GM23338 (cell line): ENCODE measurements around the gene GALR2. TPM values are rescaled to one million over a fixed set of nuclear protein-coding genes. Genes with fewer than 3 reads are reported as not detected.
A peak's percentile ranks its signal among the peaks of the same experiment; 100 is the strongest.

ENCODE experiments used
- ATAC-seq: fragments of 200-7000 bp; cut with Tn5 transposase; 3 replicates; pipeline ENCODE4 v1.9.1; 2020
- DNase-seq: peaks from one replicate; pipeline ENCODE4 v3.0.0-alpha.2; 2015; ENCODE audit warnings: low spot score
- H2AFZ ChIP-seq: fragments of 200-600 bp; sonication (generic); 2 replicates; pipeline ENCODE4 v1.8.0; 2016; ENCODE audit warnings: antibody characterized with exemption, mild to moderate bottlenecking, moderate library complexity
- H3F3A ChIP-seq: fragments of 200-600 bp; sonication (generic); replicated peaks from 2 replicates; pipeline ENCODE4 v1.8.0; 2017; ENCODE audit warnings: antibody characterized with exemption, mixed run types, low read depth
- H3K27ac ChIP-seq: fragments of 200-600 bp; sonication (generic); 2 replicates; pipeline ENCODE4 v1.6.1; 2016; ENCODE audit warnings: low read depth
- H3K27me3 ChIP-seq: fragments of 200-600 bp; sonication (generic); 2 replicates; pipeline ENCODE4 v1.8.0; 2016; ENCODE audit warnings: mild to moderate bottlenecking, mixed run types, moderate library complexity; ENCODE audit not compliant: insufficient read depth
- H3K36me3 ChIP-seq: fragments of 200-600 bp; sonication (generic); 2 replicates; pipeline ENCODE4 v1.8.0; 2016; ENCODE audit warnings: mild to moderate bottlenecking; ENCODE audit not compliant: insufficient read depth
- H3K4me1 ChIP-seq: fragments of 200-600 bp; sonication (generic); 2 replicates; pipeline ENCODE4 v1.8.0; 2016; ENCODE audit warnings: mild to moderate bottlenecking, moderate library complexity; ENCODE audit not compliant: insufficient read depth
- H3K4me2 ChIP-seq: fragments of 200-600 bp; sonication (generic); 2 replicates; pipeline ENCODE4 v1.7.1; 2017; ENCODE audit warnings: mixed run types
- H3K4me3 ChIP-seq: fragments of 200-600 bp; sonication (generic); 2 replicates; pipeline ENCODE4 v1.6.1; 2016; ENCODE audit warnings: mixed run types
- H3K79me2 ChIP-seq: fragments of 200-600 bp; sonication (generic); replicated peaks from 2 replicates; pipeline ENCODE4 v1.8.0; 2017; ENCODE audit warnings: mild to moderate bottlenecking; ENCODE audit not compliant: insufficient read depth
- H3K9me2 ChIP-seq: fragments of 200-600 bp; sonication (generic); 2 replicates; pipeline ENCODE4 v1.8.0; 2017; ENCODE audit not compliant: insufficient read depth
- H4K20me1 ChIP-seq: fragments of 200-600 bp; sonication (generic); replicated peaks from 2 replicates; pipeline ENCODE4 v1.8.0; 2017; ENCODE audit warnings: mild to moderate bottlenecking; ENCODE audit not compliant: insufficient read depth
- H3K27ac Mint-ChIP-seq: 2 replicates; pipeline ENCODE4 v1.8.0; 2020; ENCODE audit warnings: inconsistent platforms, mild to moderate bottlenecking, moderate library complexity, mixed read lengths
- H3K27me3 Mint-ChIP-seq: 3 replicates; pipeline ENCODE4 v1.8.0; 2022; ENCODE audit warnings: low read depth, mild to moderate bottlenecking, moderate library complexity, mixed read lengths, inconsistent platforms; ENCODE audit not compliant: insufficient read depth, poor library complexity
- H3K36me3 Mint-ChIP-seq: 3 replicates; pipeline ENCODE4 v1.8.0; 2021; ENCODE audit warnings: low read depth, mild to moderate bottlenecking, inconsistent platforms, moderate library complexity, mixed read lengths
- H3K4me1 Mint-ChIP-seq: 3 replicates; pipeline ENCODE4 v1.8.0; 2020; ENCODE audit warnings: mild to moderate bottlenecking, inconsistent platforms, mixed read lengths
- H3K4me3 Mint-ChIP-seq: 3 replicates; pipeline ENCODE4 v1.8.0; 2021; ENCODE audit warnings: moderate library complexity, mild to moderate bottlenecking, inconsistent platforms, mixed read lengths
- H3K9me3 Mint-ChIP-seq: 3 replicates; pipeline ENCODE4 v1.8.0; 2020; ENCODE audit warnings: moderate library complexity, mild to moderate bottlenecking, inconsistent platforms, mixed read lengths
- STAT1 ChIP-seq: IDR thresholded peaks from one replicate; pipeline ENCODE4 v1.6.1; 2016; ENCODE audit warnings: antibody characterized with exemption; ENCODE audit not compliant: unreplicated experiment
- polyA plus RNA-seq: library from polyadenylated mRNA; unstranded; fragments of >200 nt; fragmentation: Nextera tagmentation; extraction: Ambion mirVana; gene quantifications from 2 replicates; pipeline ENCODE4 v1.2.1, GENCODE V29; 2016
- total RNA-seq: library from RNA; depleted of rRNA; stranded (reverse); fragments of >200 nt; shearing (Covaris generic); gene quantifications from 2 replicates; pipeline ENCODE4 v1.2.3, GENCODE V29; 2014
- TF ChIP-seq, protein P1 (sequence below): fragments of 250-450 bp; sonication (Bioruptor Pico); IDR thresholded peaks from 2 replicates; pipeline ENCODE4 v1.5.0; 2020; ENCODE audit warnings: mild to moderate bottlenecking, moderate library complexity
- TF ChIP-seq, protein P2 (sequence below): IDR thresholded peaks from 2 replicates; pipeline ENCODE4 v1.6.1; 2016; ENCODE audit warnings: antibody characterized with exemption

Gene GALR2
- total and polyA plus RNA-seq, 2 experiments from 2014 or later, result 0.50 to 2.2 TPM

DNA sequence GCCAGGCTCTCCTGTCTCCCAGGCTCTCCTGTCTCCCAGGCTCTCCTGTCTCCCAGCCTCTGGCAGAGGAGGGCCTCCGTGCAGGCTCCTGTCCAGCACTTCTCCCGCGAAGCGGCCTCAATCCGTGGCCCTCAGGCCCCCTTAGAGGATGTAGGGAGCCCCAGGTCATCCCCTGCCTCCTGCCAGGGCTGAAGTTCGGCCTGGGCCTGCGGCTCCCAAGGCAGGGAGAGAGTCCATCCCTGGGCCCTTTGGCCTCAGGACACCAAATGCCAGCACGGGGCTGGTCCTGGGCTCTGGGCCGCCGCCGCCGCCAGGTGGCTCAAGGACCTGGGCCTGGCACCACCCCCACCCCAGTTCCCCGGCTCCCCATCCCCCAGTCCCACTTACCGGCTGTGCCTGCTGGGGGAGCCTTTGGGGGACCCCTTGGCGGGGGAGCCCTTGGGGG is 47.8 kb upstream of the GALR2 start (continued):
- TF ChIP-seq, protein P1, sequence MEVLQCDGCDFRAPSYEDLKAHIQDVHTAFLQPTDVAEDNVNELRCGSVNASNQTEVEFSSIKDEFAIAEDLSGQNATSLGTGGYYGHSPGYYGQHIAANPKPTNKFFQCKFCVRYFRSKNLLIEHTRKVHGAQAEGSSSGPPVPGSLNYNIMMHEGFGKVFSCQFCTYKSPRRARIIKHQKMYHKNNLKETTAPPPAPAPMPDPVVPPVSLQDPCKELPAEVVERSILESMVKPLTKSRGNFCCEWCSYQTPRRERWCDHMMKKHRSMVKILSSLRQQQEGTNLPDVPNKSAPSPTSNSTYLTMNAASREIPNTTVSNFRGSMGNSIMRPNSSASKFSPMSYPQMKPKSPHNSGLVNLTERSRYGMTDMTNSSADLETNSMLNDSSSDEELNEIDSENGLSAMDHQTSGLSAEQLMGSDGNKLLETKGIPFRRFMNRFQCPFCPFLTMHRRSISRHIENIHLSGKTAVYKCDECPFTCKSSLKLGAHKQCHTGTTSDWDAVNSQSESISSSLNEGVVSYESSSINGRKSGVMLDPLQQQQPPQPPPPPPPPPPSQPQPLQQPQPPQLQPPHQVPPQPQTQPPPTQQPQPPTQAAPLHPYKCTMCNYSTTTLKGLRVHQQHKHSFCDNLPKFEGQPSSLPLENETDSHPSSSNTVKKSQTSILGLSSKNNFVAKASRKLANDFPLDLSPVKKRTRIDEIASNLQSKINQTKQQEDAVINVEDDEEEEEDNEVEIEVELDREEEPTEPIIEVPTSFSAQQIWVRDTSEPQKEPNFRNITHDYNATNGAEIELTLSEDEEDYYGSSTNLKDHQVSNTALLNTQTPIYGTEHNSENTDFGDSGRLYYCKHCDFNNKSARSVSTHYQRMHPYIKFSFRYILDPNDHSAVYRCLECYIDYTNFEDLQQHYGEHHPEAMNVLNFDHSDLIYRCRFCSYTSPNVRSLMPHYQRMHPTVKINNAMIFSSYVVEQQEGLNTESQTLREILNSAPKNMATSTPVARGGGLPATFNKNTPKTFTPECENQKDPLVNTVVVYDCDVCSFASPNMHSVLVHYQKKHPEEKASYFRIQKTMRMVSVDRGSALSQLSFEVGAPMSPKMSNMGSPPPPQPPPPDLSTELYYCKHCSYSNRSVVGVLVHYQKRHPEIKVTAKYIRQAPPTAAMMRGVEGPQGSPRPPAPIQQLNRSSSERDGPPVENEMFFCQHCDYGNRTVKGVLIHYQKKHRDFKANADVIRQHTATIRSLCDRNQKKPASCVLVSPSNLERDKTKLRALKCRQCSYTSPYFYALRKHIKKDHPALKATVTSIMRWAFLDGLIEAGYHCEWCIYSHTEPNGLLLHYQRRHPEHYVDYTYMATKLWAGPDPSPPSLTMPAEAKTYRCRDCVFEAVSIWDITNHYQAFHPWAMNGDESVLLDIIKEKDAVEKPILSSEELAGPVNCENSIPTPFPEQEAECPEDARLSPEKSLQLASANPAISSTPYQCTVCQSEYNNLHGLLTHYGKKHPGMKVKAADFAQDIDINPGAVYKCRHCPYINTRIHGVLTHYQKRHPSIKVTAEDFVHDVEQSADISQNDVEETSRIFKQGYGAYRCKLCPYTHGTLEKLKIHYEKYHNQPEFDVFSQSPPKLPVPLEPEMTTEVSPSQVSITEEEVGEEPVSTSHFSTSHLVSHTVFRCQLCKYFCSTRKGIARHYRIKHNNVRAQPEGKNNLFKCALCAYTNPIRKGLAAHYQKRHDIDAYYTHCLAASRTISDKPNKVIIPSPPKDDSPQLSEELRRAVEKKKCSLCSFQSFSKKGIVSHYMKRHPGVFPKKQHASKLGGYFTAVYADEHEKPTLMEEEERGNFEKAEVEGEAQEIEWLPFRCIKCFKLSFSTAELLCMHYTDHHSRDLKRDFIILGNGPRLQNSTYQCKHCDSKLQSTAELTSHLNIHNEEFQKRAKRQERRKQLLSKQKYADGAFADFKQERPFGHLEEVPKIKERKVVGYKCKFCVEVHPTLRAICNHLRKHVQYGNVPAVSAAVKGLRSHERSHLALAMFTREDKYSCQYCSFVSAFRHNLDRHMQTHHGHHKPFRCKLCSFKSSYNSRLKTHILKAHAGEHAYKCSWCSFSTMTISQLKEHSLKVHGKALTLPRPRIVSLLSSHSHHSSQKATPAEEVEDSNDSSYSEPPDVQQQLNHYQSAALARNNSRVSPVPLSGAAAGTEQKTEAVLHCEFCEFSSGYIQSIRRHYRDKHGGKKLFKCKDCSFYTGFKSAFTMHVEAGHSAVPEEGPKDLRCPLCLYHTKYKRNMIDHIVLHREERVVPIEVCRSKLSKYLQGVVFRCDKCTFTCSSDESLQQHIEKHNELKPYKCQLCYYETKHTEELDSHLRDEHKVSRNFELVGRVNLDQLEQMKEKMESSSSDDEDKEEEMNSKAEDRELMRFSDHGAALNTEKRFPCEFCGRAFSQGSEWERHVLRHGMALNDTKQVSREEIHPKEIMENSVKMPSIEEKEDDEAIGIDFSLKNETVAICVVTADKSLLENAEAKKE (CRISPR knock-in tag), result no peak

DNA sequence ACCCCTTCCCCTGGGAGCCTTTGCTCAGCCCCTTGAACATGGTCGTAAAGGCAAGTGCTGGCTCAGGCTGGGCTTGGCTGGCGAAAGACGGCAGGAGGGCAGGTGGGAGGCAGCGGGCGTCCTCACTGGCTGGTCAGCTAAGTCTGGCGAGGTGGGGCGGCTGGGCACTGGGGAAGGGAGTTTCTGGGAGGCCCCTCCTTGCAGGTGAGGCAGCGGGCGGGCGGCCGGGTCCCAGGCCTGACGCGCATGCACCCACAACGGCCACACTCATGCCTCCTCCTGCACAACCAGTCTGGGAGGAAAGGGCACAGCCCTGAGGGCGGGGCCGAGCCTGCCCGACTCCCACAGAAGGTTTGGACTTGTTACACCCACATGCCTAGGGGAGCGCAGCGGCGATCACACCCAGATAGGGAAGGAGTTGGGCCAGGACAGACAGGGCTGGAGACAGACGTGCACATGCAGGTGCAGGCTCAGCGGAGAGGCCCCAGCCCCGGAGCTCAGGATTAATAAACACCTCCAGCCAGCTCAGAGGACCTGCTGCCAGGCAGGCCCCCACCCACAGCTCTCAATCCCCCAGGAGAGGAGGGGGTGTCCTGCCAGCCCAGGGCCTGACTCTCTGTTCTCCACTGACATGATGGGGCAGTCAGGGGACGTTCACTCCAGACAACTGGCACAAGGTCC is 47.3 kb upstream of the GALR2 start, which contains the start of gene EVPL:
Gene EVPL (minus strand): TSS at position 148 of the 681 bp plus-strand sequence. CDS start 108 bp downstream, at position 40.
- H3F3A ChIP-seq, result peaks cover 12% of the 10 kb centered on the region
- H3K27me3 ChIP-seq, result no peaks in the 10 kb centered on the region
- Mint-ChIP-seq H3K36me3 (no peaks in the 10 kb centered on the region), H3K4me1 (peaks cover 18% of the 10 kb centered on the region), H3K27me3 (peaks cover 15% of the 10 kb centered on the region), H3K27ac (no peak within 1 kb of the TSS), H3K4me3 (no peak within 1 kb of the TSS), H3K9me3 (no peaks in the 10 kb centered on the region)
- H3K4me1 ChIP-seq, result peaks cover 13% of the 10 kb centered on the region
- DNase-seq (peak; percentile 25), ATAC-seq (peak; percentile 20)
- no peaks in the 10 kb centered on the region for H3K79me2 ChIP-seq
- H2AFZ ChIP-seq, result peak within 1 kb of the TSS; percentile 84; the same call in 1 of the 2 replicates
- H3K27ac ChIP-seq, result no peak within 1 kb of the TSS
- H3K4me3 ChIP-seq, result no peak within 1 kb of the TSS
- no peaks in the 10 kb centered on the region for H4K20me1 ChIP-seq
- H3K9me2 ChIP-seq, result no peaks in the 10 kb centered on the region
- no peak within 1 kb of the TSS for H3K4me2 ChIP-seq
- H3K36me3 ChIP-seq, result no peaks in the 10 kb centered on the region
- TF ChIP-seq, protein P2, sequence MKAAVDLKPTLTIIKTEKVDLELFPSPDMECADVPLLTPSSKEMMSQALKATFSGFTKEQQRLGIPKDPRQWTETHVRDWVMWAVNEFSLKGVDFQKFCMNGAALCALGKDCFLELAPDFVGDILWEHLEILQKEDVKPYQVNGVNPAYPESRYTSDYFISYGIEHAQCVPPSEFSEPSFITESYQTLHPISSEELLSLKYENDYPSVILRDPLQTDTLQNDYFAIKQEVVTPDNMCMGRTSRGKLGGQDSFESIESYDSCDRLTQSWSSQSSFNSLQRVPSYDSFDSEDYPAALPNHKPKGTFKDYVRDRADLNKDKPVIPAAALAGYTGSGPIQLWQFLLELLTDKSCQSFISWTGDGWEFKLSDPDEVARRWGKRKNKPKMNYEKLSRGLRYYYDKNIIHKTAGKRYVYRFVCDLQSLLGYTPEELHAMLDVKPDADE, result no peak
- TF ChIP-seq, protein P1 (CRISPR knock-in tag), result no peak
- no peak for TF ChIP-seq STAT1
